Natural killer cell (primary cell): ENCODE results near the gene CCT8L2. TPM values are rescaled to one million over a fixed set of nuclear protein-coding genes. Genes with fewer than 3 reads are reported as not detected.
"Not testable (repeated sequence)": the region's sequence is repeated elsewhere in the genome, so short reads cannot be mapped to it uniquely, and the experiment has no call there.

Experiments
- ATAC-seq, 3 donors: fragments of 150-1000 bp in 2 of 3; fragments of 200-7000 bp in 1 of 3; cut with Tn5 transposase; 1 replicate in 1 of 3; 2 replicates in 2 of 3; pipeline ENCODE4 v1.10.0; 2021; ENCODE audit warnings: mild to moderate bottlenecking in 2 of 3, moderate library complexity in 2 of 3
- DNase-seq, 2 donors: peaks; one replicate each; pipeline versions ENCODE4 v3.0.0 to v3.0.0-alpha.2; 2013 to 2021; ENCODE audit warnings: mixed read lengths in 1 of 2
- H3K27ac ChIP-seq: one replicate; pipeline ENCODE4 v1.5.1; 2013; ENCODE audit warnings: mild to moderate bottlenecking, low read length
- H3K27me3 ChIP-seq: one replicate; pipeline ENCODE4 v1.6.1; 2013; ENCODE audit warnings: low read length; ENCODE audit not compliant: control insufficient read depth, insufficient read depth
- H3K36me3 ChIP-seq: one replicate; pipeline ENCODE4 v1.6.1; 2013; ENCODE audit warnings: low read length; ENCODE audit not compliant: control insufficient read depth, insufficient read depth
- H3K4me1 ChIP-seq: one replicate; pipeline ENCODE4 v1.6.1; 2013; ENCODE audit warnings: low read length; ENCODE audit not compliant: control insufficient read depth, insufficient read depth
- H3K4me3 ChIP-seq: one replicate; pipeline ENCODE4 v1.5.1; 2013; ENCODE audit warnings: low read length
- H3K9me3 ChIP-seq: one replicate; pipeline ENCODE4 v1.6.1; 2013; ENCODE audit warnings: low read length; ENCODE audit not compliant: control insufficient read depth, insufficient read depth
- H3K27ac Mint-ChIP-seq, 2 donors: one replicate each; pipeline ENCODE4 v1.8.0; 2022; ENCODE audit warnings: mild to moderate bottlenecking in 2 of 2, mixed read lengths in 2 of 2, moderate library complexity in 1 of 2
- H3K27me3 Mint-ChIP-seq, 2 donors: one replicate each; pipeline ENCODE4 v1.8.0; 2022; ENCODE audit warnings: low read depth in 2 of 2, mixed read lengths in 2 of 2
- H3K36me3 Mint-ChIP-seq: one replicate; pipeline ENCODE4 v1.8.0; 2022; ENCODE audit warnings: mixed read lengths
- H3K4me1 Mint-ChIP-seq, 2 donors: one replicate each; pipeline ENCODE4 v1.8.0; 2022; ENCODE audit warnings: mixed read lengths in 2 of 2
- H3K4me3 Mint-ChIP-seq: one replicate; pipeline ENCODE4 v1.8.0; 2022; ENCODE audit warnings: mild to moderate bottlenecking, moderate library complexity, mixed read lengths
- H3K9me3 Mint-ChIP-seq, 2 donors: one replicate each; pipeline ENCODE4 v1.8.0; 2022; ENCODE audit warnings: mixed read lengths in 2 of 2
- CTCF ChIP-seq: fragments of 200-600 bp; IDR thresholded peaks from one replicate; pipeline ENCODE4 v1.8.0; 2022; ENCODE audit warnings: antibody characterized with exemption
- WGBS: methylation state at CpG from one replicate; pipeline ENCODE4 v1.1.7; 2013; ENCODE audit warnings: missing lambda C conversion rate; ENCODE audit not compliant: insufficient coverage; 5-methylcytosine and 5-hydroxymethylcytosine counted together
- intact Hi-C: fragments of 100-400 bp; cut with micrococcal nuclease; formaldehyde crosslinking; loops from one replicate; pipeline ENCODE4 v1.14.2; 2022
- total RNA-seq, 4 donors: library from RNA; stranded (reverse); fragments of 120-200 nt in 1 of 4; gene quantifications; one replicate each; pipeline versions ENCODE4 v1.2.3 to v1.2.4, GENCODE V29; 2013 to 2022

Gene CCT8L2
- total RNA-seq, 3 donors from 2014 or later (not counting 1 experiment from before 2014, with no cell fraction given): not detected

- H3K4me1 Mint-ChIP-seq, H3K36me3 ChIP-seq, H3K27me3 ChIP-seq, H3K4me3 ChIP-seq, H3K36me3 Mint-ChIP-seq, DNase-seq, H3K27ac Mint-ChIP-seq, H3K9me3 Mint-ChIP-seq, ATAC-seq, intact Hi-C loops, H3K9me3 ChIP-seq, H3K4me3 Mint-ChIP-seq, H3K27ac ChIP-seq, H3K4me1 ChIP-seq: not testable (repeated sequence)
- WGBS: 87% methylated on average over 8 of the region's 8 CpGs
- peaks cover 10 to 11% of the 10 kb centered on the region in 2 donors for H3K27me3 Mint-ChIP-seq
These were observed 2.6 kb upstream of the CCT8L2 start for GRCh38 chr22:16595251-16595650.

GRCh38 chr22:16594026-16594425 is 1.4 kb upstream of the CCT8L2 start:
- Mint-ChIP-seq H3K9me3 (peaks cover 0 to 3% of the 10 kb centered on the region in 2 donors), H3K36me3 (no peaks in the 10 kb centered on the region), H3K4me1 (no peaks in the 10 kb centered on the region), H3K27me3 (peaks cover 0 to 4% of the 10 kb centered on the region in 2 donors), H3K4me3 (no peak overlapping the region), H3K27ac (no peak overlapping the region)
- Histone ChIP-seq H3K4me1 (no peaks in the 10 kb centered on the region), H3K9me3 (no peaks in the 10 kb centered on the region), H3K27ac (no peak overlapping the region), H3K27me3 (no peaks in the 10 kb centered on the region), H3K4me3 (no peak overlapping the region), H3K36me3 (no peaks in the 10 kb centered on the region)
- intact Hi-C loops: no loop called here
- no peak for DNase-seq
- no peak for ATAC-seq
- 85% methylated on average over 4 of the region's 4 CpGs for WGBS
- no peak for TF ChIP-seq CTCF

GRCh38 chr22:16592231-16592630 is 379 bp downstream of the CCT8L2 start:
- H3K9me3 Mint-ChIP-seq, intact Hi-C loops, H3K4me1 ChIP-seq, H3K27me3 ChIP-seq, H3K27ac Mint-ChIP-seq, H3K36me3 Mint-ChIP-seq, H3K27me3 Mint-ChIP-seq, H3K4me1 Mint-ChIP-seq, H3K4me3 Mint-ChIP-seq, H3K27ac ChIP-seq, H3K36me3 ChIP-seq, DNase-seq, H3K9me3 ChIP-seq, H3K4me3 ChIP-seq, ATAC-seq: not testable (repeated sequence)
- WGBS: 88% methylated on average over 11 of the region's 11 CpGs

- H3K4me1 ChIP-seq, H3K27me3 ChIP-seq, H3K4me1 Mint-ChIP-seq, H3K4me3 ChIP-seq, H3K27ac Mint-ChIP-seq, H3K9me3 ChIP-seq, H3K36me3 ChIP-seq, H3K36me3 Mint-ChIP-seq, DNase-seq, H3K27me3 Mint-ChIP-seq, intact Hi-C loops, H3K27ac ChIP-seq, H3K9me3 Mint-ChIP-seq, H3K4me3 Mint-ChIP-seq, ATAC-seq: not testable (repeated sequence)
- 91% methylated on average over 4 of the region's 4 CpGs for WGBS
These were observed 1.5 kb downstream of the CCT8L2 start for GRCh38 chr22:16591136-16591535.

GRCh38 chr22:16586991-16587390 is 5.6 kb downstream of the CCT8L2 start:
- H3K9me3 ChIP-seq: no peaks in the 10 kb centered on the region
- H3K4me3 ChIP-seq: no peak overlapping the region
- intact Hi-C loops: no loop called here
- H3K27ac Mint-ChIP-seq: no peak overlapping the region
- H3K4me1 Mint-ChIP-seq: no peaks in the 10 kb centered on the region
- no peaks in the 10 kb centered on the region for H3K36me3 ChIP-seq
- no peaks in the 10 kb centered on the region for H3K27me3 ChIP-seq
- ATAC-seq (no peak), DNase-seq (no peak)
- H3K9me3 Mint-ChIP-seq: no peaks in the 10 kb centered on the region
- WGBS: 74% methylated on average over 3 of the region's 3 CpGs
- H3K27ac ChIP-seq: no peak overlapping the region
- no peaks in the 10 kb centered on the region for H3K36me3 Mint-ChIP-seq
- no peaks in the 10 kb centered on the region for H3K27me3 Mint-ChIP-seq
- H3K4me3 Mint-ChIP-seq: no peak overlapping the region
- no peak for TF ChIP-seq CTCF
- no peaks in the 10 kb centered on the region for H3K4me1 ChIP-seq
